Right atrium auricular region (tissue), 2 donors: ENCODE data around the gene RBCK1. TPM values are rescaled to one million over a fixed set of nuclear protein-coding genes. Genes with fewer than 3 reads are reported as not detected.
"Not testable (repeated sequence)": the region's sequence is repeated elsewhere in the genome, so short reads cannot be mapped to it uniquely, and the experiment has no call there.

Experiments used
- DNase-seq: peaks from one replicate; pipeline ENCODE4 v3.0.0-alpha.2; 2019; ENCODE audit warnings: low spot score
- H3K27ac ChIP-seq, 2 donors: fragments of 200-600 bp; sonication (generic); 1 replicate in 1 of 2; 2 replicates in 1 of 2; pipeline ENCODE4 v1.5.1; 2016 to 2019
- H3K27me3 ChIP-seq, 2 donors: fragments of 200-600 bp; sonication (generic); one replicate each; pipeline versions ENCODE4 v1.5.1 to v1.6.0; 2017 to 2019
- H3K36me3 ChIP-seq: fragments of 200-600 bp; sonication (generic); one replicate; pipeline ENCODE4 v1.5.1; 2016
- H3K4me1 ChIP-seq, 2 donors: fragments of 200-600 bp; sonication (generic); one replicate each; pipeline versions ENCODE4 v1.5.1 to v1.6.0; 2017 to 2019
- H3K4me3 ChIP-seq, 2 donors: fragments of 200-600 bp; sonication (generic); 1 replicate in 1 of 2; 2 replicates in 1 of 2; pipeline ENCODE4 v1.5.1; 2017 to 2019; ENCODE audit warnings: mild to moderate bottlenecking in 1 of 2, moderate library complexity in 1 of 2
- H3K9me3 ChIP-seq, 2 donors: fragments of 200-600 bp; sonication (generic); one replicate each; pipeline ENCODE4 v1.5.1; 2019
- total RNA-seq, 2 donors: library from RNA; depleted of rRNA; stranded (reverse); fragments of >200 nt; gene quantifications; one replicate each; pipeline ENCODE4 v1.1.0, GENCODE V29; 2016
- TF ChIP-seq, protein P1 (sequence below), 2 donors: fragments of 200-600 bp; sonication (generic); IDR thresholded peaks; one replicate each; pipeline ENCODE4 v1.5.1; 2019; ENCODE audit warnings: antibody characterized with exemption in 2 of 2

Gene RBCK1
- total RNA-seq, 2 donors from 2014 or later = 43.6 to 48.8 TPM

- peaks cover 0 to 15% of the 10 kb centered on the region in 2 donors for H3K4me1 ChIP-seq
- H3K27me3 ChIP-seq = no peaks in the 10 kb centered on the region
- no peak overlapping the region for H3K27ac ChIP-seq
- no peaks in the 10 kb centered on the region for H3K9me3 ChIP-seq
- no peaks in the 10 kb centered on the region for H3K36me3 ChIP-seq
- TF ChIP-seq, protein P1, sequence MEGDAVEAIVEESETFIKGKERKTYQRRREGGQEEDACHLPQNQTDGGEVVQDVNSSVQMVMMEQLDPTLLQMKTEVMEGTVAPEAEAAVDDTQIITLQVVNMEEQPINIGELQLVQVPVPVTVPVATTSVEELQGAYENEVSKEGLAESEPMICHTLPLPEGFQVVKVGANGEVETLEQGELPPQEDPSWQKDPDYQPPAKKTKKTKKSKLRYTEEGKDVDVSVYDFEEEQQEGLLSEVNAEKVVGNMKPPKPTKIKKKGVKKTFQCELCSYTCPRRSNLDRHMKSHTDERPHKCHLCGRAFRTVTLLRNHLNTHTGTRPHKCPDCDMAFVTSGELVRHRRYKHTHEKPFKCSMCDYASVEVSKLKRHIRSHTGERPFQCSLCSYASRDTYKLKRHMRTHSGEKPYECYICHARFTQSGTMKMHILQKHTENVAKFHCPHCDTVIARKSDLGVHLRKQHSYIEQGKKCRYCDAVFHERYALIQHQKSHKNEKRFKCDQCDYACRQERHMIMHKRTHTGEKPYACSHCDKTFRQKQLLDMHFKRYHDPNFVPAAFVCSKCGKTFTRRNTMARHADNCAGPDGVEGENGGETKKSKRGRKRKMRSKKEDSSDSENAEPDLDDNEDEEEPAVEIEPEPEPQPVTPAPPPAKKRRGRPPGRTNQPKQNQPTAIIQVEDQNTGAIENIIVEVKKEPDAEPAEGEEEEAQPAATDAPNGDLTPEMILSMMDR (IDR thresholded peaks at IDR 0.05) = no peak
- DNase-seq = no peak
- H3K4me3 ChIP-seq = no peak overlapping the region
Observed at GRCh38 chr20:375265-375889, 32.7 kb upstream of the RBCK1 start.

DNA sequence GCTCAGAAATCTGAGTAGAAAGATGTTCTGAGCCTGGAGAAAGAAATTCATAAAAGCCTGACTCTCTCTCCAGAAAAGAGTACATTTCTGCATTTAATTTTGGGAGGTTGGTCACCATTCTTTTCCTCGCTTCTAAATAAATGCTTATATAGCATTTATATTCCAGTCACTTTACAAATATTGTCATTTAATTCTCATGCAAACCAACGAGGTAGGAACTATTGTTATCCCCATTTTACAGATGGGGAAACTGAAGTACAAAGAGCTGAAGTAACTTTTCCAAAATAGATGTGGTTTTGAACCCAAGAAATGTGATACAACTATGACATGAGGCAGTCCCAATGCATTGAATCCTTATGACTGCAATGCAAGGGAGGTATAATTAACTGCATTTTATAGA, 32.0 kb upstream of the RBCK1 start:
- Histone ChIP-seq H3K9me3 (no peaks in the 10 kb centered on the region), H3K4me1 (peaks cover 0 to 20% of the 10 kb centered on the region in 2 donors), H3K27ac (no peak overlapping the region), H3K4me3 (no peak overlapping the region), H3K36me3 (no peaks in the 10 kb centered on the region), H3K27me3 (no peaks in the 10 kb centered on the region)
- TF ChIP-seq, protein P1 (IDR thresholded peaks at IDR 0.05) = no peak
- DNase-seq = no peak

DNA sequence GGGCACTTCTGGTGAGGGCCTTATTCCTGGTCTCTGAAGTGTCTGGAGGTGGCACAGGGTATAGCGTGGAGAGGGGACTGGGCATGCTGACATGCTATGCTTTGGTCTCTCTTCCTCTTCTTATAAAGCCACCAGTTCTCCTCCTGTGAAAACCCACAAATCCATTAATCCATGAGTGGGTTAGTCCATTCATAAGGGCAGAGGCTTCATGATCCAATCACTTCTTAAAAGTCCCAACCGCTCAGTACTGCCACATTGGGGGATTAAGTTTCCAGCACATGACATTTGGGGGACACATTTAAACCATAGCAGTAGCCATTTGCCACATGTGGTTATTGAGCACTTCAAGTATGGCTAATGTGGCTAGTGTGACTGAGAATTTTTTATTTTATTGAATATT, 31.3 kb upstream of the RBCK1 start:
- H3K27ac ChIP-seq = no peak overlapping the region
- H3K4me3 ChIP-seq = no peak overlapping the region

DNA sequence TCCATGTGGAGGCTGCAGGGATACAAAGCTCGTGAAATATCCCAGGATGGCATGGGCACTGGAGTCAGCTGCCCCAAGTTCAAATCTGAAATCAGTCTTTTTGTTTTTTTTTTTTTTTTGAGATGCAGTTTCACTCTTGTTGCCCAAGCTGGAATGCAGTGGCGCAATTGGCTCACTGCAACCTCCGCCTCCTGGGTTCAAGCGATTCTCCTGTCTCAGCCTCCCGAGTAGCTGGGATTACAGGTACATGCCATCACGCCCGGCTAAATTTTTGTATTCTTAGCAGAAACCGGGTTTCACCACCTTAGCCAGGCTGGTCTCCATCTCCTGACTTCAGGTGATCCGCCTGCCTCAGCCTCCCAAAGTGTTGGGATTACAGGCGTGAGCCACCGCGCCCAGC, 30.5 kb upstream of the RBCK1 start:
- not testable (repeated sequence) for H3K9me3 ChIP-seq, H3K27me3 ChIP-seq, H3K36me3 ChIP-seq, H3K4me3 ChIP-seq, DNase-seq, H3K27ac ChIP-seq
- H3K4me1 ChIP-seq = peaks cover 0 to 21% of the 10 kb centered on the region in 2 donors

More for the DNA sequence above, 31.3 kb upstream of the RBCK1 start:
- Histone ChIP-seq H3K36me3 (no peaks in the 10 kb centered on the region), H3K9me3 (no peaks in the 10 kb centered on the region), H3K4me1 (peaks cover 0 to 24% of the 10 kb centered on the region in 2 donors), H3K27me3 (no peaks in the 10 kb centered on the region)
- no peak for DNase-seq
- TF ChIP-seq, protein P1 (IDR thresholded peaks at IDR 0.05) = no peak

DNA sequence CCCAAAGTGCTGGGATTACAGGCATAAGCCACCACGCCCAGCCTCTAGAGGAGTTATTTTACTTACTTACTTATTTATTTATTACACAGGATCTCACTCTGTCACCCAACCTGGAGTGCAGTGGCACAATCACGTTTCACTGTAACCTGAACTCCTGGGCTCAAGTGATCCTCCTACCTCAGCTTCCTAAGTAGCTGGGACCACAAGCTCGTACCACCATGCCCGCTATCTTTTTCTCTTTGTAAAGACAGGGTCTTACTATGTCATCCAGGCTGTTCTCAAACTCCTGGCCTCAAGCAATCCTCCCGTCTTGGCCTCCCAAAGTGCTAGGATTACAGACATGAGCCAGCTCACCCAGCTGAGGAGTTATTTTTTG, 29.1 kb upstream of the RBCK1 start:
- no peaks in the 10 kb centered on the region for H3K36me3 ChIP-seq
- no peak overlapping the region for H3K4me3 ChIP-seq
- no peaks in the 10 kb centered on the region for H3K9me3 ChIP-seq
- TF ChIP-seq, protein P1 (IDR thresholded peaks at IDR 0.05) = no peak
- peaks cover 0 to 18% of the 10 kb centered on the region in 2 donors for H3K4me1 ChIP-seq
- no peaks in the 10 kb centered on the region for H3K27me3 ChIP-seq
- DNase-seq = no peak
- H3K27ac ChIP-seq = no peak overlapping the region

- H3K36me3 ChIP-seq = no peaks in the 10 kb centered on the region
- TF ChIP-seq, protein P1 (IDR thresholded peaks at IDR 0.05) = no peak
- H3K27ac ChIP-seq = peak overlapping the region; percentile 30 to 47
- no peak for DNase-seq
- peak overlapping the region; percentile 54 to 64 for H3K4me3 ChIP-seq
- no peaks in the 10 kb centered on the region for H3K9me3 ChIP-seq
- H3K27me3 ChIP-seq = no peaks in the 10 kb centered on the region
- peaks cover 0 to 18% of the 10 kb centered on the region in 2 donors for H3K4me1 ChIP-seq
Observed at GRCh38 chr20:380763-381580, 27.1 kb upstream of the RBCK1 start.
